Tibial nerve (tissue), 3 donors: Measurements from ENCODE around the gene GNAT2.

Experiments
- CTCF ChIP-seq, 5 experiments: fragments of 200-600 bp in 3 of 5; fragments of 450-650 bp in 2 of 5; sonication (generic) in 3 of 5; IDR thresholded peaks; one replicate each; pipeline ENCODE4 v1.5.1; 2016 to 2019; ENCODE audit warnings: antibody characterized with exemption in 5 of 5, mild to moderate bottlenecking in 3 of 5, moderate library complexity in 2 of 5
- POLR2A ChIP-seq, 2 donors: fragments of 450-650 bp; IDR thresholded peaks; one replicate each; pipeline ENCODE4 v1.6.1; 2017; ENCODE audit warnings: antibody characterized with exemption in 2 of 2, mild to moderate bottlenecking in 2 of 2, moderate library complexity in 2 of 2

DNA sequence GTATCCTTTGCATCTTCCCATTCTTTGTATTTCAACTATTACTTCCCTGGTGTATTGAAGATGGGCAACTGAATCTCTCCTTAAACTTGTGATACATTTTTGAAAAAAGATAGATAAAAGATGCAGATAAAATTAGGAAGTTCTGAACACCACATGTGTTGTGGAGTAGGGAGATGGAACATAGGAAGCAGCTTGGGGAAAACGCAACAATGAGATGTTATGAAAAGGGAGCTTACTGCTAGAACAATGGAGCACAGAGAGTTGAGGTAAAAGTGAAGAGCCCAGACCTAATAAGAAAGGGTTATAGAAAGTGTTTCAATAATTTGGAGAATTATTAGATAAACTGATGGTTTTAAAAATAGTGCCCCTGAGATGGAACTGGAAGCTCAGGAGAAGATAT lies 50.1 kb downstream of the GNAT2 start:
- TF ChIP-seq CTCF (IDR thresholded peaks at IDR 0.05) (no peak), POLR2A (IDR thresholded peaks at IDR 0.05) (no peak)
